SK-N-MC (cell line): Measurements from ENCODE around the gene KDM5B.

Experiments used
- EZH2 ChIP-seq: fragments of 200-600 bp; sonication (generic); IDR thresholded peaks from one replicate; pipeline ENCODE4 v1.6.1; 2017; ENCODE audit warnings: antibody characterized with exemption
- FOXP2 ChIP-seq: optimal IDR thresholded peaks from 2 replicates; pipeline ENCODE3; 2011; ENCODE audit warnings: mild to moderate bottlenecking, moderate library complexity; ENCODE audit not compliant: insufficient read depth; ENCODE audit errors: extremely low read length, control extremely low read depth
- POLR2AphosphoS5 ChIP-seq: IDR thresholded peaks from 2 replicates; pipeline ENCODE4 v1.6.1; 2012; ENCODE audit warnings: mild to moderate bottlenecking, low read depth, low read length, borderline replicate concordance

- TF ChIP-seq POLR2AphosphoS5 (no peak), FOXP2 (no peak), EZH2 (no peak)
Measured at GRCh38 chr1:202806845-202807450, 1.3 kb downstream of the KDM5B start.
